Transverse colon (tissue), 4 donors: ENCODE measurements around the gene ASTL.

ENCODE experiments used
- CTCF ChIP-seq, 5 experiments: fragments of 200-600 bp in 3 of 5; fragments of 450-650 bp in 2 of 5; sonication (generic) in 3 of 5; IDR thresholded peaks; 1 replicate in 2 of 5; 2 replicates in 3 of 5; pipeline ENCODE4 v1.5.1; 2016 to 2017; ENCODE audit warnings: antibody characterized with exemption in 5 of 5, inconsistent platforms in 3 of 5, mild to moderate bottlenecking in 2 of 5, moderate library complexity in 1 of 5
- POLR2AphosphoS5 ChIP-seq, 3 donors: sonication (generic); formaldehyde crosslinking; IDR thresholded peaks; one replicate each; pipeline ENCODE4 v1.6.1; 2016; ENCODE audit warnings: antibody characterized with exemption in 3 of 3

GRCh38 chr2:96109361-96109680, 29.0 kb downstream of the ASTL start:
- TF ChIP-seq CTCF (IDR thresholded peaks at IDR 0.05) (no peak), POLR2AphosphoS5 (IDR thresholded peaks at IDR 0.05) (no peak)
